HCT116 (cell line): ENCODE data around the gene TPTE2. TPM values are rescaled to one million over a fixed set of nuclear protein-coding genes. Genes with fewer than 3 reads are reported as not detected.

Source experiments
- ATAC-seq: fragments of 200-7000 bp; cut with Tn5 transposase; 2 replicates; pipeline ENCODE4 v1.9.1; 2020; ENCODE audit warnings: mild to moderate bottlenecking, moderate library complexity
- BruUV-seq: library from RNA; stranded (reverse); fragments of 400-500 nt; replicated peaks from 2 replicates; lab custom pipeline; 2021; lab: Mats Ljungman, UMichigan
- CTCF ChIA-PET: fragments of 300-600 bp; sonication (Branson Sonifier 250); formaldehyde crosslinking; loops from one replicate; lab custom pipeline; 2021; ENCODE audit warnings: antibody characterized with exemption; lab: Charles Lee
- POLR2A ChIA-PET: fragments of 300-600, 350-600 bp; sonication (Branson Sonifier 250); formaldehyde crosslinking; loops from one replicate; lab custom pipeline; 2021; ENCODE audit warnings: antibody characterized with exemption; lab: Charles Lee
- RAD21 ChIA-PET, 2 experiments: fragments of 300-600 bp; sonication (Branson Sonifier 250); formaldehyde crosslinking; loops; one replicate each; lab custom pipeline; 2023; ENCODE audit warnings: low total read pairs in 2 of 2; ENCODE audit not compliant: uncharacterized antibody in 2 of 2, unreplicated experiment in 2 of 2, low non-redundant PET in 1 of 2; lab: Charles Lee
- DNase-seq: peaks from one replicate; pipeline ENCODE4 v3.0.0-alpha.2; 2010; ENCODE audit warnings: low read depth, low spot score
- H2AFZ ChIP-seq: fragments of 200-600 bp; shearing (Covaris generic), sonication (generic); 2 replicates; pipeline ENCODE4 v1.6.1; 2017; ENCODE audit warnings: low read depth, mixed run types, mixed read lengths, antibody characterized with exemption, low read length; ENCODE audit not compliant: poor library complexity, severe bottlenecking
- H3K27ac ChIP-seq: 2 replicates; pipeline ENCODE4 v1.5.1; 2012; ENCODE audit warnings: low read depth, low read length
- H3K27me3 ChIP-seq: fragments of 200-600 bp; sonication (generic); 2 replicates; pipeline ENCODE4 v1.6.1; 2016; ENCODE audit warnings: mixed run types, low read length, mixed read lengths; ENCODE audit not compliant: insufficient read depth
- H3K36me3 ChIP-seq, 2 experiments: fragments of 200-500 bp in 1 of 2; fragments of 200-600 bp in 1 of 2; sonication (Bioruptor generic) in 1 of 2; sonication (generic) in 1 of 2; 2 replicates each; pipeline versions ENCODE4 v1.5.1 to v1.6.1; 2014 to 2016; ENCODE audit warnings: low read length in 2 of 2, inconsistent platforms in 1 of 2, mixed read lengths in 1 of 2, mixed run types in 1 of 2; ENCODE audit not compliant: insufficient read depth in 2 of 2, control insufficient read depth in 1 of 2
- H3K4me1 ChIP-seq, 2 experiments: fragments of 200-600 bp in 1 of 2; sonication (generic) in 1 of 2; 2 replicates each; pipeline versions ENCODE4 v1.5.1 to v1.6.1; 2012 to 2017; ENCODE audit warnings: low read length in 2 of 2, inconsistent platforms in 1 of 2, mild to moderate bottlenecking in 1 of 2, mixed read lengths in 1 of 2, mixed run types in 1 of 2, moderate library complexity in 1 of 2; ENCODE audit not compliant: insufficient read depth in 2 of 2, control insufficient read depth in 1 of 2
- H3K4me2 ChIP-seq: fragments of 200-600 bp; sonication (generic); 2 replicates; pipeline ENCODE4 v1.6.1; 2017; ENCODE audit warnings: mixed run types, low read length, mixed read lengths
- H3K4me3 ChIP-seq, 2 experiments: fragments of 200-600 bp in 1 of 2; sonication (generic) in 1 of 2; replicated peaks in 1 of 2; 2 replicates each; pipeline ENCODE4 v1.5.1; 2011 to 2016; ENCODE audit warnings: low read length in 2 of 2, control low read depth in 1 of 2, low read depth in 1 of 2, mild to moderate bottlenecking in 1 of 2, mixed read lengths in 1 of 2, mixed run types in 1 of 2
- H3K79me2 ChIP-seq: fragments of 200-600 bp; sonication (generic); 2 replicates; pipeline ENCODE4 v1.6.1; 2017; ENCODE audit warnings: mild to moderate bottlenecking, mixed run types, low read length, moderate library complexity, mixed read lengths; ENCODE audit not compliant: insufficient read depth
- H3K9ac ChIP-seq: fragments of 200-600 bp; sonication (generic); 2 replicates; pipeline ENCODE4 v1.6.1; 2016; ENCODE audit warnings: low read length, mixed read lengths
- H3K9me2 ChIP-seq: fragments of 200-600 bp; sonication (generic), shearing (Covaris generic); 2 replicates; pipeline ENCODE4 v1.6.1; 2017; ENCODE audit warnings: mixed run types, mild to moderate bottlenecking, moderate library complexity; ENCODE audit not compliant: insufficient read depth
- H3K9me3 ChIP-seq, 2 experiments: fragments of 200-500 bp in 1 of 2; fragments of 200-600 bp in 1 of 2; sonication (Bioruptor generic) in 1 of 2; sonication (generic) in 1 of 2; 2 replicates each; pipeline ENCODE4 v1.6.1; 2014 to 2017; ENCODE audit warnings: low read length in 2 of 2, mixed read lengths in 2 of 2, inconsistent platforms in 1 of 2, low read depth in 1 of 2, mild to moderate bottlenecking in 1 of 2, mixed run types in 1 of 2, moderate library complexity in 1 of 2; ENCODE audit not compliant: control insufficient read depth in 1 of 2, insufficient read depth in 1 of 2
- H4K20me1 ChIP-seq: fragments of 200-600 bp; sonication (generic), shearing (Covaris generic); 2 replicates; pipeline ENCODE4 v1.6.1; 2017; ENCODE audit warnings: mixed run types, mild to moderate bottlenecking, moderate library complexity; ENCODE audit not compliant: insufficient read depth
- CBX3 ChIP-seq: IDR thresholded peaks from 2 replicates; pipeline ENCODE4 v1.6.1; 2012; ENCODE audit warnings: low read depth
- EGR1 ChIP-seq: IDR thresholded peaks from 2 replicates; pipeline ENCODE4 v1.6.1; 2012; ENCODE audit warnings: low read depth
- ELF1 ChIP-seq: IDR thresholded peaks from 2 replicates; pipeline ENCODE4 v1.6.1; 2012; ENCODE audit warnings: low read depth, borderline replicate concordance
- EZH2 ChIP-seq: fragments of 200-600 bp; sonication (generic); IDR thresholded peaks from 2 replicates; pipeline ENCODE4 v1.6.1; 2017; ENCODE audit warnings: antibody characterized with exemption, mixed run types
- EZH2phosphoT487 ChIP-seq: fragments of 200-600 bp; IDR thresholded peaks from 2 replicates; pipeline ENCODE4 v1.6.1; 2018; ENCODE audit warnings: antibody characterized with exemption, borderline replicate concordance
- JUND ChIP-seq: IDR thresholded peaks from 2 replicates; pipeline ENCODE4 v1.6.1; 2012
- POLR2AphosphoS5 ChIP-seq: IDR thresholded peaks from 2 replicates; pipeline ENCODE4 v1.6.1; 2011; ENCODE audit warnings: mild to moderate bottlenecking, low read depth, low read length, moderate library complexity
- RAD21 ChIP-seq: IDR thresholded peaks from 2 replicates; pipeline ENCODE4 v1.6.1; 2012; ENCODE audit warnings: low read depth, mild to moderate bottlenecking
- SIN3A ChIP-seq: IDR thresholded peaks from 2 replicates; pipeline ENCODE4 v1.6.1; 2012; ENCODE audit warnings: low read depth
- SP1 ChIP-seq: IDR thresholded peaks from 2 replicates; pipeline ENCODE4 v1.6.1; 2012; ENCODE audit warnings: low read depth
- YY1 ChIP-seq: IDR thresholded peaks from 2 replicates; pipeline ENCODE4 v1.6.1; 2011; ENCODE audit warnings: low read length, low read depth, moderate library complexity, mild to moderate bottlenecking; ENCODE audit not compliant: insufficient replicate concordance; ENCODE audit errors: extremely low read depth
- ZFX ChIP-seq: fragments of 450-650 bp; IDR thresholded peaks from 2 replicates; pipeline ENCODE4 v1.6.1; 2017
- ZNF274 ChIP-seq: fragments of 200-500 bp; sonication (Bioruptor generic); IDR thresholded peaks from 2 replicates; pipeline ENCODE4 v1.6.1; 2014; ENCODE audit warnings: mild to moderate bottlenecking, low read depth, low read length, inconsistent platforms
- intact Hi-C: fragments of 100-400 bp; cut with micrococcal nuclease; formaldehyde crosslinking; loops from 2 replicates; pipeline ENCODE4 v1.10.0; 2022
- total RNA-seq: library from RNA; stranded (reverse); gene quantifications from one replicate; pipeline ENCODE4 v1.2.1, GENCODE V29; 2021; ENCODE audit not compliant: unreplicated experiment
- TF ChIP-seq, protein P1 (sequence below): IDR thresholded peaks from 2 replicates; pipeline ENCODE4 v1.6.1; 2011; ENCODE audit warnings: mild to moderate bottlenecking, low read length, moderate library complexity; ENCODE audit not compliant: insufficient replicate concordance; ENCODE audit errors: extremely low read depth
- TF ChIP-seq, protein P2 (sequence below): IDR thresholded peaks from 2 replicates; pipeline ENCODE4 v1.6.1; 2012
- TF ChIP-seq, protein P3 (sequence below), 3 experiments: fragments of 200-600 bp in 1 of 3; sonication (generic) in 1 of 3; IDR thresholded peaks in 2 of 3; conservative IDR thresholded peaks in 1 of 3; 2 replicates each; pipeline ENCODE4 v1.5.1; 2012 to 2017; ENCODE audit warnings: low read depth in 2 of 3, low read length in 2 of 3, antibody characterized with exemption in 1 of 3, borderline replicate concordance in 1 of 3, control low read depth in 1 of 3, mild to moderate bottlenecking in 1 of 3, mixed read lengths in 1 of 3, mixed run types in 1 of 3, moderate library complexity in 1 of 3; ENCODE audit not compliant: insufficient read depth in 1 of 3
- TF ChIP-seq, protein P4 (sequence below): IDR thresholded peaks from 2 replicates; pipeline ENCODE4 v1.6.1; 2012; ENCODE audit warnings: low read depth

The TPTE2 gene
- total RNA-seq, 1 experiment from 2014 or later: not detected

DNA sequence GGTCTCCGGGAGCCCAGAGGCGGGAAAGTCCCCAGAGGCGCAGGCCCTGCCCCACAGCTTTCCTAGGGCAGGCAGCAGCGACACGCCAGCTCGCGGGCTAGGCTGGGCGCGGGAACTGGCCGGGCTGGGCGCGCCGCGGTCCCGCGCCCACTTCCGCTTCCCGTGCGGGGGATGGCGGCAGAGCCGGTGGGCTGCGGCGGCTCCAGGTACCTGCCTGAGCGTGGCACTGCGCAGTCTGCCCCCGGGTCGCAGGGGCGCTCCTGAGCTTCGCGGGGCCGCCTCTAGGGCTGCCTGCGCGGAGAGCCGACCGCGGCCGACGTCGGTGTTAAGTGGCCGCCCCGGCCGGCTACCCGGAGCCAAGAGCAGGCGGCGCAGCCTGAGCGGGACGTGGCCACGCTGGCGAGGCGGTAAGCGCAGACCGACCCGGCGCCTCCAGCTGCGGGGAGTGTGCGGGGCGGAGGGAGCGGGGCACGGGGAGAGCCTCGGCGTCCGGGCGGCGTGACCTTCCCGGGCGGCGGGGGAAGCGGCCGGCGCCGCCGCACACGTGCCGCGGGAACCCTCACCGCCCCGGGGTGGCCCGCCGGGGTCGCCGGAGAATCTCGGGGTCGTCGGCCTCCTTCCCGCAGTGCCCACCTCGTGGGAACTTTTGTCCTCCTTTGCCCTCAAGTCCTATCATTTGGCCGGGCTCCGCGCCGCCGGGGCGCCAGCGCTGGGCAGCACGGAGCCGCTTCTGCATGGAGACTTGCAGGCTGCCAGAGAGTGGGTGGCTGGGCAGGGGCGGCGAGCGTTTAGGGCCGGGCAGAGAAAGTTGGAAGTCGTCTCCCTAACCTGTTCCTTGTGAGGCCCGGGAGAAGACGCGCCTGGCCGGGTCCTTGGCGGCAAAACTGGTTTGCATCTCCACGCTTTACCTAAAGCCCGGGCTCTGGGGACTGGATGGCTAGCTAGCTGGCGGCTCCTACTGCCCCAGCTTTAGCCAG lies 40.7 kb upstream of the TPTE2 start:
- ChIA-PET POLR2A (interaction anchor here (0.6 to 1.3 kb wide), 3 partner anchors 9 to 110 kb away, joined by 3 to 4 read pairs (median 3); partner anchors contain the start of gene MPHOSPH8), CTCF (interaction anchor here (1.2 kb wide), 2 partner anchors 15 to 216 kb away, joined by 3 to 6 read pairs; no protein-coding TSS in a partner anchor), RAD21 (interaction anchor here in 1 of 2 experiments (0.6 kb wide), 1 partner anchor 216 kb away, joined by 4 read pairs; no protein-coding TSS in a partner anchor)
- Histone ChIP-seq H3K79me2 (peaks cover 56% of the 10 kb centered on the region), H3K9me3 (no peaks in the 10 kb centered on the region), H3K4me1 (peaks cover 32 to 59% of the 10 kb centered on the region in 2 experiments), H3K36me3 (no peaks in the 10 kb centered on the region), H3K4me2 (peak overlapping the region; percentile 76), H3K27ac (peak overlapping the region; percentile 84), H3K9me2 (no peaks in the 10 kb centered on the region), H2AFZ (no peak overlapping the region), H4K20me1 (peaks cover 3% of the 10 kb centered on the region; the same call in 1 of the 2 replicates), H3K9ac (peak overlapping the region; percentile 87), H3K4me3 (peak overlapping the region; percentile 54 to 76), H3K27me3 (no peaks in the 10 kb centered on the region)
- intact Hi-C loops: no loop called here
- ATAC-seq (peak; percentile 79), DNase-seq (no peak)
- BruUV-seq: no TSS peak
- TF ChIP-seq, protein P1, sequence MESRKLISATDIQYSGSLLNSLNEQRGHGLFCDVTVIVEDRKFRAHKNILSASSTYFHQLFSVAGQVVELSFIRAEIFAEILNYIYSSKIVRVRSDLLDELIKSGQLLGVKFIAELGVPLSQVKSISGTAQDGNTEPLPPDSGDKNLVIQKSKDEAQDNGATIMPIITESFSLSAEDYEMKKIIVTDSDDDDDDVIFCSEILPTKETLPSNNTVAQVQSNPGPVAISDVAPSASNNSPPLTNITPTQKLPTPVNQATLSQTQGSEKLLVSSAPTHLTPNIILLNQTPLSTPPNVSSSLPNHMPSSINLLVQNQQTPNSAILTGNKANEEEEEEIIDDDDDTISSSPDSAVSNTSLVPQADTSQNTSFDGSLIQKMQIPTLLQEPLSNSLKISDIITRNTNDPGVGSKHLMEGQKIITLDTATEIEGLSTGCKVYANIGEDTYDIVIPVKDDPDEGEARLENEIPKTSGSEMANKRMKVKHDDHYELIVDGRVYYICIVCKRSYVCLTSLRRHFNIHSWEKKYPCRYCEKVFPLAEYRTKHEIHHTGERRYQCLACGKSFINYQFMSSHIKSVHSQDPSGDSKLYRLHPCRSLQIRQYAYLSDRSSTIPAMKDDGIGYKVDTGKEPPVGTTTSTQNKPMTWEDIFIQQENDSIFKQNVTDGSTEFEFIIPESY: no peak
- TF ChIP-seq, protein P2, sequence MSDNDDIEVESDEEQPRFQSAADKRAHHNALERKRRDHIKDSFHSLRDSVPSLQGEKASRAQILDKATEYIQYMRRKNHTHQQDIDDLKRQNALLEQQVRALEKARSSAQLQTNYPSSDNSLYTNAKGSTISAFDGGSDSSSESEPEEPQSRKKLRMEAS: peak; percentile 19; the same call in 1 of the 2 replicates
- no peak for TF ChIP-seq ZNF274
- TF ChIP-seq, protein P3, sequence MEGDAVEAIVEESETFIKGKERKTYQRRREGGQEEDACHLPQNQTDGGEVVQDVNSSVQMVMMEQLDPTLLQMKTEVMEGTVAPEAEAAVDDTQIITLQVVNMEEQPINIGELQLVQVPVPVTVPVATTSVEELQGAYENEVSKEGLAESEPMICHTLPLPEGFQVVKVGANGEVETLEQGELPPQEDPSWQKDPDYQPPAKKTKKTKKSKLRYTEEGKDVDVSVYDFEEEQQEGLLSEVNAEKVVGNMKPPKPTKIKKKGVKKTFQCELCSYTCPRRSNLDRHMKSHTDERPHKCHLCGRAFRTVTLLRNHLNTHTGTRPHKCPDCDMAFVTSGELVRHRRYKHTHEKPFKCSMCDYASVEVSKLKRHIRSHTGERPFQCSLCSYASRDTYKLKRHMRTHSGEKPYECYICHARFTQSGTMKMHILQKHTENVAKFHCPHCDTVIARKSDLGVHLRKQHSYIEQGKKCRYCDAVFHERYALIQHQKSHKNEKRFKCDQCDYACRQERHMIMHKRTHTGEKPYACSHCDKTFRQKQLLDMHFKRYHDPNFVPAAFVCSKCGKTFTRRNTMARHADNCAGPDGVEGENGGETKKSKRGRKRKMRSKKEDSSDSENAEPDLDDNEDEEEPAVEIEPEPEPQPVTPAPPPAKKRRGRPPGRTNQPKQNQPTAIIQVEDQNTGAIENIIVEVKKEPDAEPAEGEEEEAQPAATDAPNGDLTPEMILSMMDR (IDR thresholded peaks at IDR 0.05 in 2 of 3, conservative IDR thresholded peaks at IDR 0.05 in 1 of 3; ENCODE audit: borderline replicate concordance in 1 of 3, insufficient read depth in 1 of 3, low read depth in 2 of 3, low read length in 2 of 3): peak in 2 of 3 experiments; percentile 20 to 35; a peak in 3 of 6 replicates
- no peak for TF ChIP-seq YY1
- no peak for TF ChIP-seq RAD21
- no peak for TF ChIP-seq SIN3A
- no peak for TF ChIP-seq JUND
- 0 out of 2 replicates have a peak, but pooled peaks have one; percentile 33 for TF ChIP-seq EGR1
- no peak for TF ChIP-seq SP1
- TF ChIP-seq ZFX: peak; percentile 82
- no peak for TF ChIP-seq EZH2
- TF ChIP-seq, protein P4, sequence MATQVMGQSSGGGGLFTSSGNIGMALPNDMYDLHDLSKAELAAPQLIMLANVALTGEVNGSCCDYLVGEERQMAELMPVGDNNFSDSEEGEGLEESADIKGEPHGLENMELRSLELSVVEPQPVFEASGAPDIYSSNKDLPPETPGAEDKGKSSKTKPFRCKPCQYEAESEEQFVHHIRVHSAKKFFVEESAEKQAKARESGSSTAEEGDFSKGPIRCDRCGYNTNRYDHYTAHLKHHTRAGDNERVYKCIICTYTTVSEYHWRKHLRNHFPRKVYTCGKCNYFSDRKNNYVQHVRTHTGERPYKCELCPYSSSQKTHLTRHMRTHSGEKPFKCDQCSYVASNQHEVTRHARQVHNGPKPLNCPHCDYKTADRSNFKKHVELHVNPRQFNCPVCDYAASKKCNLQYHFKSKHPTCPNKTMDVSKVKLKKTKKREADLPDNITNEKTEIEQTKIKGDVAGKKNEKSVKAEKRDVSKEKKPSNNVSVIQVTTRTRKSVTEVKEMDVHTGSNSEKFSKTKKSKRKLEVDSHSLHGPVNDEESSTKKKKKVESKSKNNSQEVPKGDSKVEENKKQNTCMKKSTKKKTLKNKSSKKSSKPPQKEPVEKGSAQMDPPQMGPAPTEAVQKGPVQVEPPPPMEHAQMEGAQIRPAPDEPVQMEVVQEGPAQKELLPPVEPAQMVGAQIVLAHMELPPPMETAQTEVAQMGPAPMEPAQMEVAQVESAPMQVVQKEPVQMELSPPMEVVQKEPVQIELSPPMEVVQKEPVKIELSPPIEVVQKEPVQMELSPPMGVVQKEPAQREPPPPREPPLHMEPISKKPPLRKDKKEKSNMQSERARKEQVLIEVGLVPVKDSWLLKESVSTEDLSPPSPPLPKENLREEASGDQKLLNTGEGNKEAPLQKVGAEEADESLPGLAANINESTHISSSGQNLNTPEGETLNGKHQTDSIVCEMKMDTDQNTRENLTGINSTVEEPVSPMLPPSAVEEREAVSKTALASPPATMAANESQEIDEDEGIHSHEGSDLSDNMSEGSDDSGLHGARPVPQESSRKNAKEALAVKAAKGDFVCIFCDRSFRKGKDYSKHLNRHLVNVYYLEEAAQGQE: no peak
- no peak for TF ChIP-seq CBX3
- peak; percentile 46; the same call in 1 of the 2 replicates for TF ChIP-seq POLR2AphosphoS5
- TF ChIP-seq EZH2phosphoT487: no peak
- TF ChIP-seq ELF1: no peak
